Dendritic cell treated with granulocyte-macrophage colony-stimulating factor and Interleukin-4, amounts not matched to agents 40 ng/mL and 50 ng/mL, for 4 days (primary cell): ENCODE data around the gene CFAP46.
"Not testable (repeated sequence)": the region's sequence is repeated elsewhere in the genome, so short reads cannot be mapped to it uniquely, and the experiment has no call there.

Experiments used
- H3K27ac Mint-ChIP-seq: one replicate; pipeline ENCODE4 v1.8.0; 2022; ENCODE audit warnings: mild to moderate bottlenecking, mixed read lengths
- H3K27me3 Mint-ChIP-seq: one replicate; pipeline ENCODE4 v1.8.0; 2022; ENCODE audit warnings: mild to moderate bottlenecking, mixed read lengths
- H3K36me3 Mint-ChIP-seq: one replicate; pipeline ENCODE4 v1.8.0; 2022; ENCODE audit warnings: low read depth, mixed read lengths
- H3K4me1 Mint-ChIP-seq: one replicate; pipeline ENCODE4 v1.8.0; 2022; ENCODE audit warnings: low read depth, mixed read lengths
- H3K4me3 Mint-ChIP-seq: one replicate; pipeline ENCODE4 v1.8.0; 2022; ENCODE audit warnings: mild to moderate bottlenecking, moderate library complexity, mixed read lengths
- H3K9me3 Mint-ChIP-seq: one replicate; pipeline ENCODE4 v1.8.0; 2022; ENCODE audit warnings: mixed read lengths
- intact Hi-C: fragments of 100-400 bp; cut with micrococcal nuclease; formaldehyde crosslinking; loops from one replicate; pipeline ENCODE4 v1.15.0; 2022

Gene CFAP46

DNA sequence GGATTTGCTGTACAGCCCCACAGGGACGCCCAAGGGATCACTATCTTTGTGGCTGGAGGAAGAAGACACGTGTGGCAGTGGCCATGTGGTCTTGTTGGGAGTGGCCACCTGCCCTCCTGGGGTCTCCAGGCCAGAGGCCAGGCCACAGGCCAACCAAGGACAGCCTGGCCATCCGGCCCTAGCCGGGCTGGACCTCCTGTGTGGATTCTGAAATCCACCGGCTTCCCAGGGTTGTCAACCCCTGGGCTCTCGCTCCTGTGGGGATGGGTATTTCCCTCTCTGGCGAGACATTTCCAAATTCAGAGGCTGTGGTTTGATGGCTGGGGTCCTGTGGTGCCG lies 31.5 kb upstream of the CFAP46 start:
- peaks cover 68% of the 10 kb centered on the region for H3K27me3 Mint-ChIP-seq
- no peaks in the 10 kb centered on the region for H3K36me3 Mint-ChIP-seq
- intact Hi-C loops: no loop called here
- H3K9me3 Mint-ChIP-seq: no peaks in the 10 kb centered on the region
- no peaks in the 10 kb centered on the region for H3K4me1 Mint-ChIP-seq
- H3K4me3 Mint-ChIP-seq: no peak overlapping the region
- no peak overlapping the region for H3K27ac Mint-ChIP-seq

DNA sequence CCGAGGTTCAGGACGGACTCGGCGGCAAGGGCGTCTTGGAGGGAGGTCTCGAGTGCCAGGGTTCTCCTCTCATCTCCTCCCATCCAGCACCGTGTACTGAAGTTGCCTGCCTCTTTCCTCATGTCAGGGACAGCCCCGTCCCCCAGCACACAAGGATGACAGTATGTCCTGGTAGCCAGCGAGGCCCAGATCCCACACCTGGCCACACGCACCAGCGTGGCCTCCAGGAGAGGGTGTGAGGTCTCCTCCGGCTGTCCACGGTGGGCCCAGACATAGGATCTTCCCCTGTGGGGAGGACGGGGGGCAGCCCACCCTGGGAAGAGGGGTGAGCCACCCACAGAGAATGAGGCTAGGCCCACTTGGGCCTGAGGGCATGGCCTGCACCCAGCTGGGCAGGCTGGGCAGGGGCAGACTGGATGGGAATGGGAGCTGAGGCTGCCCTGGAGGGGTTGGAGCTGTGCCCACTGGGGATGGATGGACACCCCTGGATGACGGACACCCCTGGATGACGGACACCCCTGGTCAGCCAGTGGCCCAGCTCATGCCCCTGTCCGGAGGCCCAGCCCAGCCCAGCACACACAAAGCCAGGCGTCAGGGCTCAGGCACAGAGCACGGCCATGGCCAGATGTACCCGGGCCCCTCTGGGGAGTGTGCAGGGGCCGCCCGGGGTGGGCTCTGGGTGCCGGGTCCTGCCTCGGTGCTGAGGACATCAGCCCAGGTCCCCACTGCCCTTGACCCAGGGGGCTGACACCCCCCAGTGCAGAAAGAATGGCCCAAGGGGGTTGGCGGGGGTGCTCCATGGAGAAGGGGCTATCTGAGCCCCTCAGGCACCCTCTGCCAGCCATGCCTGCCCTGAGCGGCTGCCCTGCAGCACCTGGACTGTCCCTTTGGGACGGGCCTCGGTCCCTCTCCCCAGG lies 30.9 kb upstream of the CFAP46 start:
- peaks cover 2% of the 10 kb centered on the region for H3K4me1 Mint-ChIP-seq
- intact Hi-C loops: no loop called here
- no peaks in the 10 kb centered on the region for H3K9me3 Mint-ChIP-seq
- no peak overlapping the region for H3K4me3 Mint-ChIP-seq
- no peaks in the 10 kb centered on the region for H3K36me3 Mint-ChIP-seq
- H3K27ac Mint-ChIP-seq: no peak overlapping the region
- H3K27me3 Mint-ChIP-seq: peaks cover 68% of the 10 kb centered on the region

DNA sequence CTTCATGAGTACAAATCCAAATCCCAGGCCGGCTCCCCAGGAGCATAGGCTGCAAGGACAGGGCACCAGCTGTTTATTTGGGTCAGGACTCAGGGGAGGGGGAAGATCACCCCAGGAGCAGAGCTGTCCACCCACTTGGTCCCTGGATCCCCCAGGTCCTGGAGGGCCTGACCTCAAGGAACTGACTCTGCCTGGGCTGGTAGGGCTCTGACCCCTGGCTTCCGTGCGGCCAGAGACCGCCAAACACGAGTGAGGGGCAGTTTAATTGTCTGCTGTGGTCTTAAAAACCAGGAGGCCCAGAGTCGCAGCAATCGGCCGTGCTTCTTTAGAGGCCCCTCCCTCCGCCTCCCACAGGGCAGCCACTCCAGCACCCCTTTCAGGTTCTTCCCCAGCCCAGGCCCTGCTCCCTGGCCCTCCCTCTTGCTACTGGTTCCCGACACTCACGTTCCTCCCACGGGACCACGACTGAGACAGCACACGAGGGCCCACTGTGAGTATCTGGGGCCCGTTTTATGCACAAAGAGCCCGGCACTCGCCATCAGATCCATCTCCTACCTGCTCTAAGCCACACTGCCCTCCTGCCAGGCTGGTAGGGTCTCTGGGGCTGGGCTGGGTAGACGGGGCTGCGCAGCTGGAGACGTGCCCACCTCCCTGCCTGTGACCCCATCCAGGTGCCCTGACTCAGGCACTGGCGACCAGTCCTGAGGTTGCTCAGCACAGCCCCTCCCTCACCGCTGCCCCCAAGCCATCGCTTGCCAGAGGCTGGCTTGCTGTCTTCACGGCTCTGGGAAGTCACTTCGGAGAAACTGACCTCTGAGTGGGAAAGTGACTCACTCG lies 30.0 kb upstream of the CFAP46 start:
- intact Hi-C loops: no loop called here
- Mint-ChIP-seq H3K9me3 (no peaks in the 10 kb centered on the region), H3K27me3 (peaks cover 60% of the 10 kb centered on the region), H3K36me3 (no peaks in the 10 kb centered on the region), H3K4me3 (no peak overlapping the region), H3K4me1 (peaks cover 9% of the 10 kb centered on the region), H3K27ac (no peak overlapping the region)

DNA sequence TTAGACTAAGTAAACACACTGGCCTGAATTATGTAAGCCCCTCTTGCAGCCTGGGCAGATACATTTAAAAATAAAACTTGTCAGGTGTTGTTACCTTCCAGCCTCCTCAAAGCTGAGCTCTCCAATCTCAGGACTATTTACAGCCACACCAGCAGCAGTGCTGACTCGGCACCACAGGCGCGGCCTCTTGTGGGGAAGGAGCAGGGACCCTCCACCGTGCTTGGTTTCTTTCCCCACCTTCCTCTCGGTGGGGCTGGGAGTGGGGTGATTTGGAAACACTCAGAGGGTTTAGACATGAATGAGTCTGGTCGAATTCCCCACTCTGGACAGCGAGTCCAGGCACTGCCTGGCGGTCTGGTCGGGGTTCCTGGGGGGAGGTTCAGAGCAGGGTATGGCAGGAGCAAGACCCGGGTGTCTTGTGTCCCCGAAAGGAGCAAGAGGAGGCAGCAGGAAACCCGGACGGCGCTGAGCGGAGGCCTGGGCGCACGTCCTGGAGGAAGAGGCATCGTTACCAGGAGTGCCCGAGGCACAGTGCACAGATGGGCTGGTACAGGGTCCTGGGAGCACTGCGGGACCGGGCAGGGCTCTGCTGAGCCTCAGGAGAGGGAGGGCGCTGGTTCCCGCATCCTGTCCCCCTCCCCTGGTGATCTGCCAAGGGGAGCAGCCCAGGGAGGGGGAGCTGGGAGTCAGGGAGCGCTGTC lies 29.2 kb upstream of the CFAP46 start:
- no peaks in the 10 kb centered on the region for H3K9me3 Mint-ChIP-seq
- intact Hi-C loops: no loop called here

DNA sequence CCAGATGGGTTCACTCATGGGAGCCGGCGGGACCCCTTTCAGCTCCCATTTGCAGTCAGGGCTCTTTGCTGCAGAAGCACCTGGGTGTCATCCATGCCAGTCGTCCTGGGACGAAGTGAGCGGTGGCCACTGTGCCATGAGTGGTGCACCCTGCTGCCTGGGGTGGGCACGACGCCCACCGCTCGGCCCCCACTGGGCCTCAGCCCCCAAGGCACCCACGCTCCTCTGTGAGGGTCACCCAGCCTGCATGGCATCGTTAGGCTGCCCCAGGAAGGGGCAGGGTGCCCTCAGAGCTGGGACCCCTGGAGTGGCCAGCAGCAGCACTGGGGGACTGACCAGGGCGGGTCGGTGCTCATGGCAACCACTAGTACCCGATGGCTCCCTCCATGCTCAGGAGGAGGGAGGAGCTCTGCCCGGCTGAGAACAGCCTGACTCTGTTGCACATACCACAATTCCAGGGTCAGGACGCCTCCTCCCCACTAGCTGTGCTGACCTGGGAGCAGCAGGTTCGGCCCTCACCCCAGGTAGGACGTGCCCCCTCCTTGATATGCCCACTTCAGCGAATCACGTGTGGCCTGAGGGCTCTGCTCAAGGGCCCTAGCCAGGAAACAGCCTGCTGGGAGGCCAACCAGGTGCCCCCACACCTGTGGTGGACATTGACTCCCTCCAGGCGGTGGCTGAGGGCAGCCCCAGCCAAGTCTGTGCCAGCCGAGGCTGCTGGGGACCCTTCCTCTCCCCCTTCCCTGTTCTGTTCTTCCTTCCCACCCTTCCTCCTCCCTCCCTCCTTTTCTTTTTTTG lies 28.5 kb upstream of the CFAP46 start:
- Mint-ChIP-seq H3K27me3 (peaks cover 54% of the 10 kb centered on the region), H3K4me1 (peaks cover 12% of the 10 kb centered on the region), H3K4me3 (no peak overlapping the region), H3K36me3 (no peaks in the 10 kb centered on the region), H3K27ac (no peak overlapping the region), H3K9me3 (no peaks in the 10 kb centered on the region)
- intact Hi-C loops: no loop called here

More for the DNA sequence above, 29.2 kb upstream of the CFAP46 start:
- Mint-ChIP-seq H3K27me3 (peaks cover 53% of the 10 kb centered on the region), H3K4me3 (no peak overlapping the region), H3K4me1 (peaks cover 12% of the 10 kb centered on the region), H3K27ac (no peak overlapping the region), H3K36me3 (no peaks in the 10 kb centered on the region)

DNA sequence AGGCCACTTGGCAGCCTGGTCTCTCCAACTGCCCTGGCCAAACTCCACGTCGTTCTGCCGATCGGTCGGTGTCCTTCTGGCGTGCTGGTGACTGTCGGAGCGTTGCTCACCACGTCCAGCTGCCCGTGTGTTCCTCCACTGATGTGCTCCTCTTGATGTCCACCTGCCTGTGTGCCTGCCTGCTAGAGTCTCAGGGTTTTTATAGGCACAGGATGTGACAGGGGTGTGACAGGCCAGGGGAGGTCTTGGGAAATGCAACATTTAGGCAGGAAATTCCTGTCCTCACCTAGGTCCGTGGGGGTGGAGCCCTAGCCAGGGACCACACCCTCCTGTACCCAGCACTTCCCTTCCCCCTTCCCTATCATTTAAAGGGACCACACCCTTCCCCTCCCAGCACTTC lies 25.2 kb upstream of the CFAP46 start:
- H3K27me3 Mint-ChIP-seq: peaks cover 61% of the 10 kb centered on the region
- no peak overlapping the region for H3K27ac Mint-ChIP-seq
- no peaks in the 10 kb centered on the region for H3K36me3 Mint-ChIP-seq
- H3K4me1 Mint-ChIP-seq: peaks cover 19% of the 10 kb centered on the region
- intact Hi-C loops: no loop called here
- H3K9me3 Mint-ChIP-seq: no peaks in the 10 kb centered on the region
- no peak overlapping the region for H3K4me3 Mint-ChIP-seq

DNA sequence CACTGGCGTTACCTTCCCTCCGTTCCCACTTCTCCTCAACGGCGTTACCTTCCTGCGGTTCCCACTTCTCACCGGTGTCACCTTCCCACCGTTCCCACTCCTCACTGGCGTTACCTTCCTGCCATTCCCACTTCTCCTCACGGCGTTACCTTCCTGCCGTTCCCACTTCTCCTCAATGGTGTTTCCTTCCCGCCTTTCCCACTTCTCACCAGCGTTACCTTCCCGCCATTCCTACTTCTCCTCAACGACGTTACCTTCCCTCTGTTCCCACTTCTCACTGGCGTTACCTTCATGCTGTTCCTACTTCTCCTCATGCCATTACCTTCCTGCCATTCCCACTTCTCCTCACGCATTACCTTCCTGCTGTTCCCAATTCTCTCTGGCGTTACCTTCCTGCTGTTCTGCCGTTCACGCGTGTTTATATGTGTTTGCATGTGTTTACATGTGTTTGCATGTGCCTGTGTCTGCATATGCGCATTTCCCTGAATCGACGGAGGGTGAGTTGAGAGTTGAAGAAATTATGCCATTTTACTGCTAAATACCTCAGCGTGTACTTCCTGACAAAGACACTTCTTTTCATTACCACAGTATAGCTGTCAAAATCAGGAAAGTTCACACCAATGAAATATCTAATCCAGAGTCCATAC lies 23.2 kb upstream of the CFAP46 start:
- H3K9me3 Mint-ChIP-seq: no peaks in the 10 kb centered on the region
- peaks cover 63% of the 10 kb centered on the region for H3K27me3 Mint-ChIP-seq
- intact Hi-C loops: no loop called here
- no peak overlapping the region for H3K27ac Mint-ChIP-seq
- H3K4me1 Mint-ChIP-seq: peaks cover 28% of the 10 kb centered on the region
- H3K36me3 Mint-ChIP-seq: no peaks in the 10 kb centered on the region
- no peak overlapping the region for H3K4me3 Mint-ChIP-seq

DNA sequence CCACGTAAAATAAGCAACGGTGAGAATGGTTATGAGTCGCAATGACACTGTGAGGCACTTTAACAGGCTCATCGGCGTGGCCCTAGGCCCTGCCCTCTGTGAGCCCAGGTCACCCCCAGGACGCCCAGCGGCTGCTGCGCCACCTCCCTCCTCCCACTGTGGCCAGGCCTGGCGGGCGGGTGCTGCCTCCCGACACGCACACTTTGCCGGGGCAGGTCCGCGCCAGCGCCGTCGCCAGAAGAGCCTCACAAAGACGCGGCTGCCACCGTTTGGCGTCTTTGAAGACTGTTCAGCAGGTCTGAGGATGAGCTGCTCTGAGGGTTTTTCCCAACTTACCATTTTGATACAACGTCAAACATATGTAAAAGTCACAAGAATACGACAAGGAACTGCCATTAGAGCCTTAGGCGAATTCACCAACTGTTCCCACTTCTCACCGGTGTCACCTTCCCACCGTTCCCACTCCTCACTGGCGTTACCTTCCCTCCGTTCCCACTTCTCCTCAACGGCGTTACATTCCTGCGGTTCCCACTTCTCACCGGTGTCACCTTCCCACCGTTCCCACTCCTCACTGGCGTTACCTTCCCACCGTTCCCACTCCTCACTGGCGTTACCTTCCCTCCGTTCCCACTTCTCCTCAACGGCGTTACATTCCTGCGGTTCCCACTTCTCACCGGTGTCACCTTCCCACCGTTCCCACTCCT lies 22.5 kb upstream of the CFAP46 start:
- H3K4me3 Mint-ChIP-seq, H3K9me3 Mint-ChIP-seq, H3K36me3 Mint-ChIP-seq, intact Hi-C loops, H3K27ac Mint-ChIP-seq: not testable (repeated sequence)
- Mint-ChIP-seq H3K27me3 (peaks cover 62% of the 10 kb centered on the region), H3K4me1 (peaks cover 28% of the 10 kb centered on the region)

DNA sequence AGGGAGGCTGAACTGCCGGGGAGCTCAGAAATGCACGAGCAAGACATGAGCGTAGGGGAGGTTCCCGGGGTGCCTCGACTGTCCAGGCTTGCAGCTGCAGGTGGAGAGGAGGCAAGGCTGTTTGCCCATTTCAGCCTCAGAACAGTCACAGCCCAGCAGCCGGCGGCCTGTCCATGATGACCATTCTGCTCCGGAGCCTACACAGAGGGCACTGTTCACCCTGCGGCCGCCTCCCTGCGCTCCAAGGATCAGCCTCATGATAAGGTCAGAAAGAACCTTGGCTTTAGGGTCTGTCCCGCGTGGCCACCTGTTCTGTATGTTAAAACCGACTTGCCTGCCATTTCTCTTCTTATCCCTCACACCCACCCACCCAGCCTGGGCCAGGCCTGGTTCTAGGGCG lies 21.9 kb upstream of the CFAP46 start:
- Mint-ChIP-seq H3K4me1 (peaks cover 28% of the 10 kb centered on the region), H3K27ac (no peak overlapping the region), H3K27me3 (peaks cover 66% of the 10 kb centered on the region), H3K4me3 (no peak overlapping the region), H3K36me3 (no peaks in the 10 kb centered on the region), H3K9me3 (no peaks in the 10 kb centered on the region)
- intact Hi-C loops: no loop called here

DNA sequence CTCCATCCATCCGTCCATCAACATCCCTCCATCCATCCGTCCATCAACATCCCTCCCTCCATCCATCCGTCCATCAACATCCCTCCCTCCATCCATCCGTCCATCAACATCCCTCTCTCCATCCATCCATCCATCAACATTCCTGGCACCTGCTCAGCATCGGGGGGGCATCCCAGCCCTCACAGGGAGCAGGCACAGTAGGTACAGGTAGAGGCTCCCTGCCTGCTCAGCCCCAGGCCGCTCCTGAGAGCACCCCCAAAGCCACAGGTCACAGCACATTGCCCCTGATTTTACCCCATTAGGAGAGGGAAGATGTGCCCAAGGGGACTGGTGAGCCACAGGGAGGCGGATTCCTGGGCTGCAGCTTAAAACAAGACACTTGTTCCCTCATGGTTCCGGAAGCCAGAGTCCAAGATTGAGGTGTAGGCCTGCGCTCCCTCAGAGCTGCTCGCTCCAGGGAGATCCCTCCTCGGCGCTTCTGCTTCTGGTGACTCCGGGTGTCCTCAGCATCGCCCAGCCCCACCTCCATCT lies 21.1 kb upstream of the CFAP46 start:
- intact Hi-C loops: no loop called here
- H3K27me3 Mint-ChIP-seq: peaks cover 66% of the 10 kb centered on the region
- peaks cover 28% of the 10 kb centered on the region for H3K4me1 Mint-ChIP-seq
- H3K4me3 Mint-ChIP-seq: no peak overlapping the region
- H3K9me3 Mint-ChIP-seq: no peaks in the 10 kb centered on the region
- no peaks in the 10 kb centered on the region for H3K36me3 Mint-ChIP-seq
- H3K27ac Mint-ChIP-seq: no peak overlapping the region

DNA sequence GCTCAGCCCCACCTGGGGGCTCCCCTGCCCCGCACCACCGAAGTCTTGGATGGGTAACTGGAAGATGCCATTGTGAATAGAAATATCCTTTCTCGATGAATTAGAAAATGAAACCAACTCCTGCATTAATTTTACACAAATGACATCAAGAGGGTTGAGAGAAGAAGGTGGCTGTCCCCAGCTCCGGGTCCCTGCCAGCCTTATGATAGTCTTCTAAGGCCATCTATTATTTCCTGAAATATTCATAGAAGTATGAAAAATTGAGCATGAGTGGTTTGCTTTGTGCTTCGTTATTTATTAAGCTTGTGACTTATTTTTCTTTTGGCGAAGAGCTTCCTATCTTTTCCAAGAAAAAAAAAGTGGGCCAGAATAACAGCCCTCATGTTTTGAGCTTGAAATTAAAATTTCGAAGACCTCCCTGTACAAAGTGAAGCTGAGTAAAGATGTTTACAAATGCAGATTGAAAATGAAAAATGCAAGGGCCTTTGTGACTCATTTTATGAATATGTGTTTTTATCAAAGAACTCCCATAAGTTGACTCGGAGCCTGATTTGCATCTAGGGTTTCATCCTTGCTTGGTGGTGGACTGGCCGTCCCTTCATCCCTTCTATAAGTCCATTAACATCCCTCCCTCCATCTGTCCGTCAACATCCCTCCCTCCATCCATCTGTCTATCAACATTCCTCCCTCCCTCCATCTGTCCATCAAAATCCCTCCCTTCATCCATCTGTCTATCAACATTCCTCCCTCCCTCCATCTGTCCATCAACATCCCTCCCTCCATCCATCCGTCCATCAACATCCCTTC lies 20.5 kb upstream of the CFAP46 start:
- Mint-ChIP-seq H3K27ac (peak overlapping the region; percentile 73), H3K4me1 (peaks cover 23% of the 10 kb centered on the region), H3K9me3 (no peaks in the 10 kb centered on the region), H3K36me3 (no peaks in the 10 kb centered on the region), H3K4me3 (peak overlapping the region; percentile 82), H3K27me3 (peaks cover 69% of the 10 kb centered on the region)
- intact Hi-C loops: no loop called here
